ENCODE data around the gene CZIB. TPM values are rescaled to one million over a fixed set of nuclear protein-coding genes. Genes with fewer than 3 reads are reported as not detected.

Gene CZIB
- total and polyA plus RNA-seq, 2 of the 13 experiments (the other 11 are each of a cell fraction or from before 2014, with no cell fraction given) = 49.2 to 67.0 TPM

DNA sequence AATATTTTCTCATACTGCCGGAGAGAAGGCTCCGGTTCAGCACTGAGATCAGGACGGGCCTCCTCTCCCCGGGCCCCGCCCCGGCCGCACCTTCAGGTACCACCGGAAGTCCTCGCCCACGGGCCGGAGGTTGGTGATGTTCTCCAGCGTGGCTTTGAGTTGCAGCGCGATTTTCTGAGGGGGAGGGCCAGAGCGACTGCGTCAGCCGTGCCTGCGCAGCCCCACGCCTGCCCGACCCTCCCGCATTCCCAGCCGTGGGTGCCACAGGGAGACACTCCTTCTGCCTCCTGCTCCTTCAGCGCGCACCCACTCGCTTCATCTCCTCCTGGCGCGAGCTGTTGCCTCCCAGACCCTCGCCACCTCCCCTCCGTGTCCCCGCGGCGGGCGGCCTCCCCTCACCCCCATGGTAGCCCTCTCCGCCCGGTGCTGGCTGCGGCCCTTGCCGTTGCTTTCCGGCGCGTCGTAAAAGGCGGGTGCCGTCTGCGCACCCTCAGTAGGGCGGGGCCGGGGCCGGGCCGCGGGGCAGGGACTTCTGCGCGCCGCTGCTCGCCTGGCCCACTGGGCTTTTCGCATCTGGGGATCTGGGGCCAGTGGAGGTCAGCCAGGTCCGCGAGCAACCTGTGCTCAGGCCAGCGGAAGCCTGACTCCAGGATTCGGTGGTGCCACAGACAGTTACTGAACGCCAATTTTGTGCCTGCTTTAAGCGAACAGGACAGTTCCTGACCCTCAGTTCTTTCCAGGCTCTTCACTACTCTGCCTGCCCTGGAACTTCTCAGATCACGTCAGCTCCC lies at the start of gene CZIB (continued):
- TF ChIP-seq SP2 (CRISPR knock-in tag; IDR thresholded peaks at IDR 0.05) = peak; percentile 46
- peak; percentile 98 for TF ChIP-seq CCDC6 (CRISPR knock-in tag; IDR thresholded peaks at IDR 0.05)
- TF ChIP-seq RBM39 (IDR thresholded peaks at IDR 0.05; ENCODE audit: low read depth, low read length, poor library complexity, severe bottlenecking) = peak; percentile 98
- no peak for TF ChIP-seq ZNF598 (CRISPR knock-in tag; IDR thresholded peaks at IDR 0.05; ENCODE audit: borderline replicate concordance)
- TF ChIP-seq HNF4A (CRISPR knock-in tag; IDR thresholded peaks at IDR 0.05) = peak; percentile 17; the same call in 1 of the 2 replicates
- TF ChIP-seq ZNF83 (CRISPR knock-in tag; IDR thresholded peaks at IDR 0.05; ENCODE audit: borderline replicate concordance) = peak; percentile 33; the same call in 1 of the 2 replicates
- TF ChIP-seq RBAK (CRISPR knock-in tag; IDR thresholded peaks at IDR 0.05) = no peak; the same call in 1 of the 2 replicates
- TF ChIP-seq, protein P1, sequence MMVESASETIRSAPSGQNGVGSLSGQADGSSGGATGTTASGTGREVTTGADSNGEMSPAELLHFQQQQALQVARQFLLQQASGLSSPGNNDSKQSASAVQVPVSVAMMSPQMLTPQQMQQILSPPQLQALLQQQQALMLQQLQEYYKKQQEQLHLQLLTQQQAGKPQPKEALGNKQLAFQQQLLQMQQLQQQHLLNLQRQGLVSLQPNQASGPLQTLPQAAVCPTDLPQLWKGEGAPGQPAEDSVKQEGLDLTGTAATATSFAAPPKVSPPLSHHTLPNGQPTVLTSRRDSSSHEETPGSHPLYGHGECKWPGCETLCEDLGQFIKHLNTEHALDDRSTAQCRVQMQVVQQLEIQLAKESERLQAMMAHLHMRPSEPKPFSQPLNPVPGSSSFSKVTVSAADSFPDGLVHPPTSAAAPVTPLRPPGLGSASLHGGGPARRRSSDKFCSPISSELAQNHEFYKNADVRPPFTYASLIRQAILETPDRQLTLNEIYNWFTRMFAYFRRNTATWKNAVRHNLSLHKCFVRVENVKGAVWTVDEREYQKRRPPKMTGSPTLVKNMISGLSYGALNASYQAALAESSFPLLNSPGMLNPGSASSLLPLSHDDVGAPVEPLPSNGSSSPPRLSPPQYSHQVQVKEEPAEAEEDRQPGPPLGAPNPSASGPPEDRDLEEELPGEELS (CRISPR knock-in tag; IDR thresholded peaks at IDR 0.05) = peak; percentile 63
- TF ChIP-seq, protein P2, sequence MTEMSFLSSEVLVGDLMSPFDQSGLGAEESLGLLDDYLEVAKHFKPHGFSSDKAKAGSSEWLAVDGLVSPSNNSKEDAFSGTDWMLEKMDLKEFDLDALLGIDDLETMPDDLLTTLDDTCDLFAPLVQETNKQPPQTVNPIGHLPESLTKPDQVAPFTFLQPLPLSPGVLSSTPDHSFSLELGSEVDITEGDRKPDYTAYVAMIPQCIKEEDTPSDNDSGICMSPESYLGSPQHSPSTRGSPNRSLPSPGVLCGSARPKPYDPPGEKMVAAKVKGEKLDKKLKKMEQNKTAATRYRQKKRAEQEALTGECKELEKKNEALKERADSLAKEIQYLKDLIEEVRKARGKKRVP (CRISPR knock-in tag; IDR thresholded peaks at IDR 0.05) = peak in 1 of 2 experiments; percentile 88; a peak in 2 of 4 replicates
- TF ChIP-seq MAFK (conservative IDR thresholded peaks at IDR 0.05 in 1 of 2, IDR thresholded peaks at IDR 0.05 in 1 of 2; ENCODE audit: low read length in 2 of 2) = no peak
- no peak for TF ChIP-seq HNRNPH1 (optimal IDR thresholded peaks at IDR 0.05; ENCODE audit: low read depth, low read length)
- peak; percentile 85 for TF ChIP-seq ZNF276 (CRISPR knock-in tag; IDR thresholded peaks at IDR 0.05; ENCODE audit: low read depth)
- TF ChIP-seq, protein P3, sequence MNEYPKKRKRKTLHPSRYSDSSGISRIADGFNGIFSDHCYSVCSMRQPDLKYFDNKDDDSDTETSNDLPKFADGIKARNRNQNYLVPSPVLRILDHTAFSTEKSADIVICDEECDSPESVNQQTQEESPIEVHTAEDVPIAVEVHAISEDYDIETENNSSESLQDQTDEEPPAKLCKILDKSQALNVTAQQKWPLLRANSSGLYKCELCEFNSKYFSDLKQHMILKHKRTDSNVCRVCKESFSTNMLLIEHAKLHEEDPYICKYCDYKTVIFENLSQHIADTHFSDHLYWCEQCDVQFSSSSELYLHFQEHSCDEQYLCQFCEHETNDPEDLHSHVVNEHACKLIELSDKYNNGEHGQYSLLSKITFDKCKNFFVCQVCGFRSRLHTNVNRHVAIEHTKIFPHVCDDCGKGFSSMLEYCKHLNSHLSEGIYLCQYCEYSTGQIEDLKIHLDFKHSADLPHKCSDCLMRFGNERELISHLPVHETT (CRISPR knock-in tag; conservative IDR thresholded peaks at IDR 0.05) = no peak; the same call in 1 of the 2 replicates
- TF ChIP-seq ZNF343 (CRISPR knock-in tag; IDR thresholded peaks at IDR 0.05) = peak; percentile 72; the same call in 1 of the 2 replicates
- TF ChIP-seq ZNF160 (CRISPR knock-in tag; IDR thresholded peaks at IDR 0.05) = peak; percentile 93
- no peak for TF ChIP-seq REXO4 (CRISPR knock-in tag; IDR thresholded peaks at IDR 0.05; ENCODE audit: borderline replicate concordance)
- TF ChIP-seq RELA (CRISPR knock-in tag; IDR thresholded peaks at IDR 0.05) = no peak; the same call in 1 of the 2 replicates
- TF ChIP-seq DMAP1 (CRISPR knock-in tag; IDR thresholded peaks at IDR 0.05) = peak; percentile 99
- 0 out of 2 replicates have a peak, but pooled peaks have one; percentile 54 for TF ChIP-seq ZNF138 (CRISPR knock-in tag; IDR thresholded peaks at IDR 0.05; ENCODE audit: low read depth)
- peak; percentile 81 for TF ChIP-seq KLF12 (CRISPR knock-in tag; IDR thresholded peaks at IDR 0.05; ENCODE audit: borderline replicate concordance)
- TF ChIP-seq ZNF34 (CRISPR knock-in tag; IDR thresholded peaks at IDR 0.05; ENCODE audit: borderline replicate concordance) = no peak
- no peak for TF ChIP-seq ZNF841 (CRISPR knock-in tag; IDR thresholded peaks at IDR 0.05; ENCODE audit: borderline replicate concordance)
- peak; percentile 87; the same call in 1 of the 2 replicates for TF ChIP-seq ZNF782 (CRISPR knock-in tag; IDR thresholded peaks at IDR 0.05; ENCODE audit: borderline replicate concordance)
- TF ChIP-seq SIN3B (IDR thresholded peaks at IDR 0.05; ENCODE audit: low read length) = no peak; the same call in 1 of the 2 replicates

All from HepG2 (cell line).